ENCODE data around the gene CRELD2. TPM values are rescaled to one million over a fixed set of nuclear protein-coding genes. Genes with fewer than 3 reads are reported as not detected.

CRELD2 gene
- total RNA-seq, 6 experiments from 2014 or later: 26.0 to 56.4 (median 47.8) TPM

DNA sequence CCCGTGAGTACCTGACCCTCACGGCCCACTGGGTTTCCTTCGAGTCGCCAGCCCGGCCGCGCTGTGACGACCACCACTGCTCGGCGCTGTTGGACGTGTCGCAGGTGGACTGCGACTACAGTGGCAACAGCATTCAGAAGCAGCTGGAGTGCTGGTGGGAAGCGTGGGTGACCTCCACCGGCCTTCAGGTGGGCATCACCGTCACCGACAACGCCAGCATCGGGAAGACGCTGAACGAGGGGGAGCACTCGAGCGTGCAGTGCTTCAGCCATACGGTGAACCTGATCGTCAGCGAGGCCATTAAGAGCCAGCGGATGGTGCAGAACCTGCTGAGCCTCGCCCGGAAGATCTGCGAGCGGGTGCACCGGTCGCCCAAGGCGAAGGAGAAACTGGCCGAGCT, 32.6 kb upstream of the CRELD2 start:
- no peak for TF ChIP-seq POLR2A (IDR thresholded peaks at IDR 0.05)
- TF ChIP-seq CTCF (IDR thresholded peaks at IDR 0.05): no peak
- H3K9me3 ChIP-seq: peaks cover 0 to 4% (median 0%) of the 10 kb centered on the region in 4 donors
- 100% methylated on average over 10 of the region's 35 CpGs for WGBS (ENCODE audit: insufficient coverage, low coverage, low lambda C conversion rate, missing lambda C conversion rate)
- H3K4me1 ChIP-seq: no peaks in the 10 kb centered on the region
- ATAC-seq (no peak), DNase-seq (no peak)
- H3K27ac ChIP-seq: no peak overlapping the region
- H3K36me3 ChIP-seq: peaks cover 0 to 16% (median 0%) of the 10 kb centered on the region in 4 donors
- intact Hi-C loops (cut with DNase I): no loop called here
- H3K4me3 ChIP-seq: no peak overlapping the region
- H3K27me3 ChIP-seq: no peaks in the 10 kb centered on the region

- Histone ChIP-seq H3K27ac (no peak overlapping the region), H3K9me3 (peaks cover 0 to 4% (median 0%) of the 10 kb centered on the region in 4 donors), H3K27me3 (no peaks in the 10 kb centered on the region), H3K36me3 (peaks cover 0 to 16% (median 0%) of the 10 kb centered on the region in 4 donors), H3K4me3 (no peak overlapping the region), H3K4me1 (no peaks in the 10 kb centered on the region)
- TF ChIP-seq CTCF (IDR thresholded peaks at IDR 0.05) (no peak), POLR2A (IDR thresholded peaks at IDR 0.05) (no peak)
- WGBS (ENCODE audit: insufficient coverage, low coverage, low lambda C conversion rate, missing lambda C conversion rate): 73% methylated on average over 3 of the region's 41 CpGs
- intact Hi-C loops (cut with DNase I): no loop called here
- ATAC-seq (no peak), DNase-seq (no peak)
Measured at GRCh38 chr22:49886346-49887063, 31.9 kb upstream of the CRELD2 start.

DNA sequence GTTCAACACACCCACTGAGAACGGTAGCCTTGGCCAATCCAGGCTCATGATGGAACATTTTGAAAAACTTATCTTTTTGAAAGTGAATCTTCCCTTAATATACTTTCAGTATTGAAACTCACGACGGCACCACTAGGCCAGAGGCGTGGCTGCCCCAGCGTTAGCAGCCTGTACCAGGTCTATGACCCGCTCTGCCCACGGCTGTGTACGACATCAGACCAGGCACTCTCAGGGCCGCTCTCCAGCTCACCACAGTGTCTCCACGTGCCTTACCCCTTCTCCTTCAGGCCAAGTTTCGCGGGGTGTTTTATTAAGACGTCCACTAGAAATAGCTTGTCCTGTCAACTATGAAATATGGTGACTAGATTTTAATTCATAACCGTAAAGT, 31.4 kb upstream of the CRELD2 start:
- no peak for ATAC-seq
- DNase-seq: no peak
- Histone ChIP-seq H3K9me3 (peaks cover 0 to 4% (median 0%) of the 10 kb centered on the region in 4 donors), H3K36me3 (peaks cover 0 to 16% (median 0%) of the 10 kb centered on the region in 4 donors), H3K4me3 (no peak overlapping the region), H3K4me1 (no peaks in the 10 kb centered on the region), H3K27ac (no peak overlapping the region), H3K27me3 (no peaks in the 10 kb centered on the region)
- TF ChIP-seq CTCF (IDR thresholded peaks at IDR 0.05) (no peak), POLR2A (IDR thresholded peaks at IDR 0.05) (no peak)
- intact Hi-C loops (cut with DNase I): no loop called here
- WGBS (ENCODE audit: insufficient coverage, low coverage, low lambda C conversion rate, missing lambda C conversion rate): 100% methylated on average over 13 of the region's 14 CpGs

GRCh38 chr22:49887702-49888101, 30.7 kb upstream of the CRELD2 start:
- DNase-seq: no peak
- ATAC-seq: no peak
- TF ChIP-seq POLR2A (IDR thresholded peaks at IDR 0.05) (no peak), CTCF (IDR thresholded peaks at IDR 0.05) (no peak)
- Histone ChIP-seq H3K4me1 (no peaks in the 10 kb centered on the region), H3K4me3 (no peak overlapping the region), H3K27ac (no peak overlapping the region), H3K9me3 (peaks cover 0 to 4% (median 0%) of the 10 kb centered on the region in 4 donors), H3K27me3 (no peaks in the 10 kb centered on the region), H3K36me3 (peaks cover 0 to 16% (median 0%) of the 10 kb centered on the region in 4 donors)
- intact Hi-C loops (cut with DNase I): no loop called here
- 99% methylated on average over 9 of the region's 9 CpGs for WGBS (ENCODE audit: insufficient coverage, low coverage, low lambda C conversion rate, missing lambda C conversion rate)
